ENCODE results near the gene STOML1. TPM values are rescaled to one million over a fixed set of nuclear protein-coding genes. Genes with fewer than 3 reads are reported as not detected.
"Not testable (repeated sequence)": the region's sequence is repeated elsewhere in the genome, so short reads cannot be mapped to it uniquely, and the experiment has no call there.

STOML1 gene
- total and polyA plus RNA-seq, 10 donors, result 8.2 to 15.2 (median 10.0) TPM

- H3K9me3 ChIP-seq, result no peaks in the 10 kb centered on the region
- TF ChIP-seq POLR2AphosphoS5 (IDR thresholded peaks at IDR 0.05), result no peak
- TF ChIP-seq CTCF (IDR thresholded peaks at IDR 0.05 in 8 of 11, conservative IDR thresholded peaks at IDR 0.05 in 3 of 11), result peak in 5 of 11 experiments; percentile 3 to 69 (median 50)
- peaks cover 3 to 31% (median 21%) of the 10 kb centered on the region in 6 donors for H3K4me1 ChIP-seq
- peak overlapping the region in 5 of 8 donors; percentile 2 to 70 (median 59) for H3K27ac ChIP-seq
- intact Hi-C loops (cut with DNase I; ENCODE audit: low total_unique reads), result no loop called here
- 23 to 30% (median 28%) methylated on average over 13 of the region's 13 CpGs for WGBS, 5 donors
- DNase-seq, result no peak
- no peaks in the 10 kb centered on the region for H3K27me3 ChIP-seq (replicated peaks in 1 of 7)
- peak overlapping the region in 5 of 8 donors; percentile 9 to 61 (median 24) for H3K4me3 ChIP-seq
- no peaks in the 10 kb centered on the region for H3K36me3 ChIP-seq
These were observed 26.9 kb downstream of the STOML1 start for GRCh38 chr15:73965094-73965757.

- peak; percentile 94 for DNase-seq
- Histone ChIP-seq H3K27ac (peak overlapping the region in 5 of 8 donors; percentile 2 to 70 (median 59)), H3K27me3 (replicated peaks in 1 of 7) (no peaks in the 10 kb centered on the region), H3K4me3 (peak overlapping the region in 5 of 8 donors; percentile 9 to 61 (median 24)), H3K36me3 (no peaks in the 10 kb centered on the region), H3K9me3 (no peaks in the 10 kb centered on the region), H3K4me1 (peaks cover 3 to 36% (median 23%) of the 10 kb centered on the region in 6 donors)
- WGBS, 5 donors, result 1 to 6% (median 2%) methylated on average over 5 to 11 of the region's 11 CpGs
- TF ChIP-seq POLR2A (IDR thresholded peaks at IDR 0.05), result no peak
- peak in 1 of 3 donors; percentile 34 for TF ChIP-seq POLR2AphosphoS5 (IDR thresholded peaks at IDR 0.05)
- peak; percentile 90 to 98 (median 96) for TF ChIP-seq CTCF (IDR thresholded peaks at IDR 0.05 in 8 of 11, conservative IDR thresholded peaks at IDR 0.05 in 3 of 11)
- intact Hi-C loops (cut with DNase I; ENCODE audit: low total_unique reads), result no loop called here
These were observed 27.4 kb downstream of the STOML1 start for GRCh38 chr15:73964736-73965093.

GRCh38 chr15:73962433-73962832, 29.7 kb downstream of the STOML1 start:
- H3K36me3 ChIP-seq, result no peaks in the 10 kb centered on the region
- intact Hi-C loops (cut with DNase I; ENCODE audit: low total_unique reads), result no loop called here
- H3K4me3 ChIP-seq, result no peak overlapping the region
- H3K27ac ChIP-seq, result no peak overlapping the region
- DNase-seq, result no peak
- no peaks in the 10 kb centered on the region for H3K27me3 ChIP-seq (replicated peaks in 1 of 7)
- H3K9me3 ChIP-seq, result no peaks in the 10 kb centered on the region
- WGBS, 5 donors, result 86 to 88% (median 87%) methylated on average over 5 of the region's 5 CpGs
- peaks cover 3 to 49% (median 34%) of the 10 kb centered on the region in 6 donors for H3K4me1 ChIP-seq
- TF ChIP-seq POLR2AphosphoS5 (IDR thresholded peaks at IDR 0.05), result no peak
- no peak for TF ChIP-seq CTCF (IDR thresholded peaks at IDR 0.05 in 8 of 11, conservative IDR thresholded peaks at IDR 0.05 in 3 of 11)
- no peak for TF ChIP-seq POLR2A (IDR thresholded peaks at IDR 0.05)

- H3K4me1 ChIP-seq, result peaks cover 3 to 47% (median 32%) of the 10 kb centered on the region in 6 donors
- 83 to 92% (median 85%) methylated on average over 7 of the region's 7 CpGs for WGBS, 5 donors
- peak; percentile 21 for DNase-seq
- intact Hi-C loops (cut with DNase I; ENCODE audit: low total_unique reads); H3K9me3 ChIP-seq; H3K27me3 ChIP-seq (replicated peaks in 1 of 7); H3K27ac ChIP-seq; H3K4me3 ChIP-seq; H3K36me3 ChIP-seq: not testable (repeated sequence)
These were observed 31.5 kb downstream of the STOML1 start for GRCh38 chr15:73960472-73961070.

All from spleen (tissue), 11 donors.